Natural killer cell (primary cell): ENCODE results near the gene BOLA1. TPM values are rescaled to one million over a fixed set of nuclear protein-coding genes. Genes with fewer than 3 reads are reported as not detected.

Experiments used
- total RNA-seq, 4 donors: library from RNA; stranded (reverse); fragments of 120-200 nt in 1 of 4; gene quantifications; one replicate each; pipeline versions ENCODE4 v1.2.3 to v1.2.4, GENCODE V29; 2013 to 2022

BOLA1 gene
- total RNA-seq, 3 donors from 2014 or later (not counting 1 experiment from before 2014, with no cell fraction given): 7.0 to 8.3 (median 7.9) TPM

Other genes starting within 250 kb of the BOLA1 start
- gene FCGR1A, start 116.9 kb upstream of the BOLA1 start, total RNA-seq: under 1 TPM in 2 of 3 donors, not detected in 1; 0.48 to 0.77 TPM
- 1 to 10 TPM in 2 of 3 donors, under 1 TPM in 1; 0.73 to 3.9 (median 1.3) TPM for gene SV2A, start 18.3 kb downstream of the BOLA1 start, total RNA-seq
- 10 to 100 TPM; 67.3 to 73.7 (median 68.5) TPM for gene SF3B4, start 28.2 kb downstream of the BOLA1 start, total RNA-seq
- gene MTMR11, start 37.3 kb downstream of the BOLA1 start, total RNA-seq: 1 to 10 TPM; 1.8 to 3.0 (median 2.9) TPM
- 10 to 100 TPM; 10.6 to 19.6 (median 12.3) TPM for gene OTUD7B, start 111.2 kb downstream of the BOLA1 start, total RNA-seq
- gene VPS45, start 168.2 kb downstream of the BOLA1 start, total RNA-seq: 10 to 100 TPM; 28.8 to 41.1 (median 33.0) TPM